HEK293T (cell line): Measurements from ENCODE around the gene USHBP1.

Experiments
- BHLHE40 ChIP-seq: fragments of 450-650 bp; IDR thresholded peaks from 2 replicates; pipeline ENCODE4 v1.6.1; 2016; ENCODE audit warnings: mild to moderate bottlenecking, moderate library complexity, borderline replicate concordance
- ELF4 ChIP-seq: fragments of 450-650 bp; IDR thresholded peaks from 2 replicates; pipeline ENCODE4 v1.6.1; 2017; ENCODE audit warnings: antibody characterized with exemption
- HDGF ChIP-seq: fragments of 450-650 bp; IDR thresholded peaks from 2 replicates; pipeline ENCODE4 v1.6.1; 2017; ENCODE audit warnings: antibody characterized with exemption, borderline replicate concordance
- L3MBTL2 ChIP-seq: fragments of 450-650 bp; conservative IDR thresholded peaks from 2 replicates; pipeline ENCODE4 v1.6.1; 2016; ENCODE audit warnings: mild to moderate bottlenecking
- LEF1 ChIP-seq: fragments of 450-650 bp; IDR thresholded peaks from 2 replicates; pipeline ENCODE4 v1.6.1; 2017; ENCODE audit warnings: mild to moderate bottlenecking, borderline replicate concordance
- NFRKB ChIP-seq: fragments of 450-650 bp; IDR thresholded peaks from 2 replicates; pipeline ENCODE4 v1.6.1; 2016; ENCODE audit warnings: mild to moderate bottlenecking, moderate library complexity
- SP1 ChIP-seq: fragments of 450-650 bp; IDR thresholded peaks from 2 replicates; pipeline ENCODE4 v1.6.1; 2017
- SUZ12 ChIP-seq: fragments of 450-650 bp; IDR thresholded peaks from 2 replicates; pipeline ENCODE4 v1.6.1; 2016; ENCODE audit warnings: mild to moderate bottlenecking
- TARDBP ChIP-seq: fragments of 450-650 bp; IDR thresholded peaks from 2 replicates; pipeline ENCODE4 v1.6.1; 2016
- ZNF384 ChIP-seq: fragments of 450-650 bp; IDR thresholded peaks from 2 replicates; pipeline ENCODE4 v1.6.1; 2016
- TF ChIP-seq, protein P1 (sequence below): fragments of 450-650 bp; IDR thresholded peaks from 2 replicates; pipeline ENCODE4 v1.6.1; 2016

DNA sequence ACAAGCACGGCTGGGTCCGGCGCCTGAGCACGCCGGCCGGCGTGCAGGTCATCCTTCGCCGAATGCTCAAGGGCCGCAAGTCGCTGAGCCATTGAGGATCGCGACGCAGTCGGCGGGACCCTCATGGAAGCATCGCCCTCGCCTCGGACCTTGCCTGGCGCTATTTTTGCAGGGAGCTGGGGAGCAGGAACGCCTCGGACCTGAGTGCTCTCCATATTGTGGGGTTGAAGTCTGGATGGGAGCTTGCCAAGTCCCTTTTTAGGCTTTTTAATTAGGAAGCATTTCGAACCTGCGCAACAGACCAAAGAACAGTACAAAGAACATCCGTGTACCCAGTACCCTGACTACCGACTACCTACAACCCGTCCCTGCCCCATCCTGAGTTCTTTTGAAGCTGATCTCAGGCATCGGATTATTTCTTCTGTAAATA lies 41.8 kb upstream of the USHBP1 start:
- TF ChIP-seq ZNF384 (no peak), SP1 (no peak), HDGF (no peak), SUZ12 (no peak), BHLHE40 (no peak), ELF4 (no peak), NFRKB (no peak), LEF1 (no peak), L3MBTL2 (0 out of 2 replicates have a peak, but pooled peaks have one; percentile 2), TARDBP (no peak)
- TF ChIP-seq, protein P1, sequence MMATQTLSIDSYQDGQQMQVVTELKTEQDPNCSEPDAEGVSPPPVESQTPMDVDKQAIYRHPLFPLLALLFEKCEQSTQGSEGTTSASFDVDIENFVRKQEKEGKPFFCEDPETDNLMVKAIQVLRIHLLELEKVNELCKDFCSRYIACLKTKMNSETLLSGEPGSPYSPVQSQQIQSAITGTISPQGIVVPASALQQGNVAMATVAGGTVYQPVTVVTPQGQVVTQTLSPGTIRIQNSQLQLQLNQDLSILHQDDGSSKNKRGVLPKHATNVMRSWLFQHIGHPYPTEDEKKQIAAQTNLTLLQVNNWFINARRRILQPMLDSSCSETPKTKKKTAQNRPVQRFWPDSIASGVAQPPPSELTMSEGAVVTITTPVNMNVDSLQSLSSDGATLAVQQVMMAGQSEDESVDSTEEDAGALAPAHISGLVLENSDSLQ: no peak
